Astrocyte (in vitro differentiated cells and primary cell): ENCODE results near the gene KRT75.

Source experiments
- EZH2 ChIP-seq: IDR thresholded peaks from 2 replicates; pipeline ENCODE4 v1.6.1; 2012; ENCODE audit warnings: mild to moderate bottlenecking, low read length, inconsistent platforms; ENCODE audit not compliant: insufficient read depth
- TF ChIP-seq, protein P1 (sequence below): IDR thresholded peaks from 2 replicates; pipeline ENCODE4 v1.5.1; 2011; ENCODE audit warnings: low read depth, mild to moderate bottlenecking, inconsistent platforms, low read length, moderate library complexity; ENCODE audit not compliant: insufficient read depth

DNA sequence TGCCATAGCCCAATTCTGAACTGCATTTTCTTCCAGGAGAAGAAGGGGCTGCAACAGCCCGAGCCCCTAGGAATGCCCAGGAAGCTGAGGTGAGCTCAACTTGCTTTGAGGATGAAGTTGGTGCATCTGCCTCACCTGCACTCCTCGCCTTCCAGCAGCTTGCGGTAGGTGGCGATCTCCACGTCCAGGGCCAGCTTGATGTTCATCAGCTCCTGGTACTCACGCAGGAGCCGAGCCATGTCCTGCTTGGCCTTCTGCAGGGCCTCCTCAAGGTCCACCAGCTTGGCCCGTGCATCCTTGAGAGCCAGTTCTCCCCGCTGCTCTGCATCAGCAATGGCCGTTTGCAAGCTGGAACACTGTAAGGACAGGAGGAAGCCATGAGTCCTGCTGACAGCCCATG is 6.0 kb downstream of the KRT75 start:
- TF ChIP-seq, protein P1, sequence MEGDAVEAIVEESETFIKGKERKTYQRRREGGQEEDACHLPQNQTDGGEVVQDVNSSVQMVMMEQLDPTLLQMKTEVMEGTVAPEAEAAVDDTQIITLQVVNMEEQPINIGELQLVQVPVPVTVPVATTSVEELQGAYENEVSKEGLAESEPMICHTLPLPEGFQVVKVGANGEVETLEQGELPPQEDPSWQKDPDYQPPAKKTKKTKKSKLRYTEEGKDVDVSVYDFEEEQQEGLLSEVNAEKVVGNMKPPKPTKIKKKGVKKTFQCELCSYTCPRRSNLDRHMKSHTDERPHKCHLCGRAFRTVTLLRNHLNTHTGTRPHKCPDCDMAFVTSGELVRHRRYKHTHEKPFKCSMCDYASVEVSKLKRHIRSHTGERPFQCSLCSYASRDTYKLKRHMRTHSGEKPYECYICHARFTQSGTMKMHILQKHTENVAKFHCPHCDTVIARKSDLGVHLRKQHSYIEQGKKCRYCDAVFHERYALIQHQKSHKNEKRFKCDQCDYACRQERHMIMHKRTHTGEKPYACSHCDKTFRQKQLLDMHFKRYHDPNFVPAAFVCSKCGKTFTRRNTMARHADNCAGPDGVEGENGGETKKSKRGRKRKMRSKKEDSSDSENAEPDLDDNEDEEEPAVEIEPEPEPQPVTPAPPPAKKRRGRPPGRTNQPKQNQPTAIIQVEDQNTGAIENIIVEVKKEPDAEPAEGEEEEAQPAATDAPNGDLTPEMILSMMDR = no peak
- no peak for TF ChIP-seq EZH2
